M059J (cell line): ENCODE measurements around the gene TXNRD2. TPM values are rescaled to one million over a fixed set of nuclear protein-coding genes. Genes with fewer than 3 reads are reported as not detected.
A peak's percentile ranks its signal among the peaks of the same experiment; 100 is the strongest.
"Not testable (repeated sequence)": the region's sequence is repeated elsewhere in the genome, so short reads cannot be mapped to it uniquely, and the experiment has no call there.

Source experiments
- DNase-seq: peaks from one replicate; pipeline ENCODE4 v3.0.0-alpha.2; 2012; ENCODE audit warnings: low read depth
- total RNA-seq: library from RNA; depleted of rRNA; stranded (reverse); fragments of >200 nt; shearing (Covaris generic); gene quantifications from 2 replicates; pipeline ENCODE4 v1.2.3, GENCODE V29; 2014

TXNRD2 gene
- total RNA-seq, 1 experiment from 2014 or later = 21.8 TPM

- DNase-seq = peak; percentile 83
Measured at GRCh38 chr22:19844377-19845053, 97.1 kb downstream of the TXNRD2 start.

- DNase-seq = no peak
Measured at GRCh38 chr22:19843857-19844376, 97.7 kb downstream of the TXNRD2 start.

GRCh38 chr22:19843107-19843856 is 98.3 kb downstream of the TXNRD2 start:
- no peak for DNase-seq

- no peak for DNase-seq
Measured at GRCh38 chr22:19842393-19843106, 99.1 kb downstream of the TXNRD2 start.

GRCh38 chr22:19841641-19842392 is 99.8 kb downstream of the TXNRD2 start:
- no peak for DNase-seq

- no peak for DNase-seq
Measured at GRCh38 chr22:19840955-19841640, 100.5 kb downstream of the TXNRD2 start.

GRCh38 chr22:19840059-19840458 is 101.6 kb downstream of the TXNRD2 start:
- DNase-seq = no peak

- no peak for DNase-seq
Measured at GRCh38 chr22:19837915-19838314, 103.7 kb downstream of the TXNRD2 start.

- no peak for DNase-seq
Measured at GRCh38 chr22:19836512-19836911, 105.1 kb downstream of the TXNRD2 start.

- DNase-seq = no peak
Measured at GRCh38 chr22:19834599-19834998, 107.0 kb downstream of the TXNRD2 start.

GRCh38 chr22:19833327-19833726 is 108.3 kb downstream of the TXNRD2 start:
- DNase-seq = not testable (repeated sequence)

- DNase-seq = no peak
Measured at GRCh38 chr22:19832476-19833108, 109.0 kb downstream of the TXNRD2 start.

- not testable (repeated sequence) for DNase-seq
Measured at GRCh38 chr22:19831979-19832378, 109.6 kb downstream of the TXNRD2 start.

- no peak for DNase-seq
Measured at GRCh38 chr22:19831016-19831415, 110.6 kb downstream of the TXNRD2 start.

- DNase-seq = no peak
Measured at GRCh38 chr22:19828035-19828401, 113.6 kb downstream of the TXNRD2 start.

- no peak for DNase-seq
Measured at GRCh38 chr22:19827341-19828034, 114.1 kb downstream of the TXNRD2 start.

GRCh38 chr22:19826619-19826950 is 115.0 kb downstream of the TXNRD2 start:
- no peak for DNase-seq

- DNase-seq = no peak
Measured at GRCh38 chr22:19825904-19826618, 115.6 kb downstream of the TXNRD2 start.
